Mesothelial cell of epicardium (in vitro differentiated cells): ENCODE results near the gene LAMA2. TPM values are rescaled to one million over a fixed set of nuclear protein-coding genes. Genes with fewer than 3 reads are reported as not detected.

Source experiments
- DNase-seq, 2 experiments: peaks; one replicate each; pipeline ENCODE4 v3.0.0; 2021; ENCODE audit warnings: low spot score in 2 of 2; ENCODE audit not compliant: unreplicated experiment in 2 of 2
- H3K27ac Mint-ChIP-seq: 2 replicates; pipeline ENCODE4 v1.8.0; 2021; ENCODE audit warnings: mixed read lengths
- H3K27me3 Mint-ChIP-seq: 2 replicates; pipeline ENCODE4 v1.8.0; 2021; ENCODE audit warnings: low read depth, mixed read lengths
- H3K36me3 Mint-ChIP-seq: 2 replicates; pipeline ENCODE4 v1.8.0; 2021; ENCODE audit warnings: mixed read lengths
- H3K4me1 Mint-ChIP-seq: 2 replicates; pipeline ENCODE4 v1.8.0; 2021; ENCODE audit warnings: mixed read lengths
- H3K4me3 Mint-ChIP-seq: 2 replicates; pipeline ENCODE4 v1.8.0; 2021; ENCODE audit warnings: mild to moderate bottlenecking, moderate library complexity, mixed read lengths
- H3K9me3 Mint-ChIP-seq: 2 replicates; pipeline ENCODE4 v1.8.0; 2021; ENCODE audit warnings: mixed read lengths
- CTCF ChIP-seq: fragments of 200-600 bp; sonication (generic); IDR thresholded peaks from one replicate; pipeline ENCODE4 v1.5.0; 2021; ENCODE audit warnings: antibody characterized with exemption; ENCODE audit not compliant: unreplicated experiment
- total RNA-seq: library from RNA; stranded (reverse); gene quantifications from 3 replicates; pipeline ENCODE4 v1.2.1, GENCODE V29; 2021

The LAMA2 gene
- total RNA-seq, 1 donor from 2014 or later, result 63.2 TPM

DNA sequence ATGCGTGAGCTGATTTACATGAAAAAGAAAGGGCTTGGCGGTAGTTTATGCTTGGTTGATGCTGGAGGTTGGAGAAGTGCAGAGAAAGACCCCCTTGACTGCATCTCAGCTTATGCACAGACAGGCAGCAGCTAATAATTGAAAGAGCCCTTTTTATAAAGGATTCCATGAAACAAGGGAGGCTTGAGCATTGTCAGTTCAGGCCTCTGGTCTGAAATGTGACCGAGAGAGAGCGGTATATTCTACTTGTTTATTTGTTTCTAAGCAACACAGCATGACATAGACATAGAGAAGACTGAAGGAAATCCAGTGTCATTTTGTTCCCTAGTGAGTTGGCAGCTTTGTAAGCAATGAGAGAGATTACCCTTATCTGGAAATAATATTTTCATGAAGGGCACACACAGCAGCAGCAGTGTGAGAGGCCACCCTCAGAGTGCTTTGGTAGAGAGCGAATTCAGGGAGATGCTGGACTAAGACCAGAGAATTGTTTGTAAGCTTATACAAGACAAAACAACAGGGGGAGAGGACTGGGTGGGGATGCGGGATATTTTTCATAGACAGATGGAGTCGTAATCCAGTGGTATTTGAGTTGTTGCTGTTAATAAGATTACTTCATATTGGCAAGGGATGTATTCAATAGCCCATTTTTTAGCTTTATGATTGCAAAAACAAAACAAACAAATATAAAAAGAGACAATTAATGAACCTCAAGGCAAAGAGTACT lies 34.6 kb upstream of the LAMA2 start:
- Mint-ChIP-seq H3K4me1 (no peaks in the 10 kb centered on the region), H3K27ac (peak overlapping the region; percentile 40), H3K36me3 (no peaks in the 10 kb centered on the region), H3K9me3 (peaks cover 4% of the 10 kb centered on the region), H3K27me3 (no peaks in the 10 kb centered on the region), H3K4me3 (no peak overlapping the region)
- no peak for DNase-seq
- TF ChIP-seq CTCF, result no peak

GRCh38 chr6:128855581-128856085 lies 27.3 kb upstream of the LAMA2 start:
- no peak for DNase-seq
- no peaks in the 10 kb centered on the region for H3K27me3 Mint-ChIP-seq
- peaks cover 17% of the 10 kb centered on the region for H3K9me3 Mint-ChIP-seq
- no peak for TF ChIP-seq CTCF
- no peak overlapping the region for H3K27ac Mint-ChIP-seq
- no peak overlapping the region for H3K4me3 Mint-ChIP-seq
- peaks cover 1% of the 10 kb centered on the region for H3K36me3 Mint-ChIP-seq
- no peaks in the 10 kb centered on the region for H3K4me1 Mint-ChIP-seq

DNA sequence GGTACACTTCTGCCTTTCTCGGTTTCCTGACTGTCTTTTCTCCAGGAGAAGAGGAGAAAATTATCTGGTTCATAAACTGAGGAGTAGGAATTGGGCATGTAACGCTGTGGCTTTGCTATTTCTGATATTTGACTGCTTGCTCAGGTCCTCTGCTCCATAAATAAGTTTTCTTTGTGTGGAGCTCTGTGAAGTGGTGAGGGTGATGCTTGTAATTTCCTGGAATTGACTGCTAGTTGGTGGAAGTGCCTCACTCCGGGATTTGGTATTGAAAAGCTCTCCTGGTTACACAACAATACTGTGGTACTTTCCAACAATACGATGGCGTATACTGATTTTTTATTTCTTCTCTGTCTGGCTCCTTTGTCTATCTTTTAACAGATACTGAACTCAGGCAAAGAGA lies 25.1 kb upstream of the LAMA2 start:
- no peak for DNase-seq
- no peaks in the 10 kb centered on the region for H3K27me3 Mint-ChIP-seq
- peaks cover 33% of the 10 kb centered on the region for H3K9me3 Mint-ChIP-seq
- H3K27ac Mint-ChIP-seq, result no peak overlapping the region
- no peak overlapping the region for H3K4me3 Mint-ChIP-seq
- H3K4me1 Mint-ChIP-seq, result no peaks in the 10 kb centered on the region
- TF ChIP-seq CTCF, result no peak
- H3K36me3 Mint-ChIP-seq, result peaks cover 11% of the 10 kb centered on the region

GRCh38 chr6:128860782-128861181 lies 22.2 kb upstream of the LAMA2 start:
- no peak for TF ChIP-seq CTCF
- Mint-ChIP-seq H3K4me1 (peaks cover 4% of the 10 kb centered on the region), H3K9me3 (peaks cover 33% of the 10 kb centered on the region), H3K4me3 (no peak overlapping the region), H3K27me3 (no peaks in the 10 kb centered on the region), H3K36me3 (peaks cover 11% of the 10 kb centered on the region), H3K27ac (no peak overlapping the region)
- DNase-seq, result no peak

DNA sequence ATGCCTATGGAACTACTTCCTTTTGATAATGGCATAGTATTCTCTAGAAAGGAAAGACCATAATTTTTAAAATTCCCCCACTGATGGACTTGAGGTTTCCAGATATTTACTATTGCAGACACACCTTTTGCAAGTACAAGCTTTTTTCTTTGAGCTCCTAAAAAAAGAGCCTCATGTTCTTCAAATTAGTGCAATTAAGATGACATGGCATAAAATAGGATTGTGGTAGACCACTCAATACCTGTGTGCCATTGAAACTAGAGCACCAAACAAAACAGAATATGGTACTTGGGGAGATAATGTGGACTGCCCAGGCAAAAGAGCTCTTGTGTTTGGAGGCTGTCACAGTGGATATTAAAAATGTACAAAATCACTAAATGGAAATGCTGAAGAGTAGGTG lies 19.0 kb upstream of the LAMA2 start:
- Mint-ChIP-seq H3K9me3 (peaks cover 31% of the 10 kb centered on the region), H3K4me1 (peaks cover 4% of the 10 kb centered on the region), H3K36me3 (peaks cover 11% of the 10 kb centered on the region), H3K4me3 (no peak overlapping the region), H3K27ac (no peak overlapping the region), H3K27me3 (no peaks in the 10 kb centered on the region)
- no peak for TF ChIP-seq CTCF
- DNase-seq, result no peak
